Epithelial cell of proximal tubule (primary cell): ENCODE results near the gene ANKFY1. TPM values are rescaled to one million over a fixed set of nuclear protein-coding genes. Genes with fewer than 3 reads are reported as not detected.
"Not testable (repeated sequence)": the region's sequence is repeated elsewhere in the genome, so short reads cannot be mapped to it uniquely, and the experiment has no call there.

Experiments used
- DNase-seq: peaks from one replicate; pipeline ENCODE4 v3.0.0-alpha.2; 2011; ENCODE audit warnings: low read depth
- H3K4me3 ChIP-seq: 2 replicates; pipeline ENCODE4 v1.5.1; 2011; ENCODE audit warnings: low read depth, mild to moderate bottlenecking, low read length
- CTCF ChIP-seq: conservative IDR thresholded peaks from 2 replicates; pipeline ENCODE4 v1.5.1; 2012; ENCODE audit warnings: low read depth, mild to moderate bottlenecking, low read length
- total RNA-seq: library from RNA; depleted of rRNA; stranded (reverse); fragments of >200 nt; gene quantifications from 2 replicates; pipeline ENCODE4 v1.2.3, GENCODE V29; 2015

ANKFY1 gene
- total RNA-seq, 1 donor from 2014 or later: 15.0 TPM

DNA sequence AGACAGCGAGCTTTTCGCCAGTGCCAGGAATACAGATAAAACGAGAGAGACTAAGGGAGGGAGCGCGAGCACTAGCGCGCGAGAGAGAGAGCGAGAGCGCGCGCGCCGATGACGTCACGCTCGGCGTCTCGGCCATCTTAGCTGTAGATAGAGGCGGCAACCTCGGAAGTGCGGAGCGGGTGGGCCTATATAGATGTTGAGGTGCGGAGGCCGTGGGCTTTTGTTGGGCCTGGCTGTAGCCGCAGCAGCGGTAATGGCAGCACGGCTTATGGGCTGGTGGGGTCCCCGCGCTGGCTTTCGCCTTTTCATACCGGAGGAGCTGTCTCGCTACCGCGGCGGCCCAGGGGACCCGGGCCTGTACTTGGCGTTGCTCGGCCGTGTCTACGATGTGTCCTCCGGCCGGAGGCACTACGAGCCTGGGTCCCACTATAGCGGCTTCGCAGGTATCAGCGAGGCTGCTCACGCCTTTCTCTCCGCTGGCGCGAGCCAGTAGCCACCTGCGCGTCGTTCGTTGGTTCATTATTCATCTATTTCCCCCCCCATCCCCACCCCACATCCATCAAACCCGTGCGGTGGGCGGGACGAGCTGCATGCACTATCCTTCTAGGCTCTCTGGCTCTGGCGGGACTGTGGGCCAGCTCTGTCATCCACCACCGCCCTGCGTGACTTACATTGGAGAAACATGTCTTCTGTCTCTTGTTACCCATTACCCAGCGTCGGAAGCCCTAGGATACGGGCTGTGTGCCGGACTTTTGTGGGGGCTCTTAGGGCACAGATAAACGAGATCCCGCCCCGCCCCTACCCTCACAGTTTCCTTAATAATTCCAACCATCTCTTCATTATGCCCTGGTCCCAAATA, 120.0 kb downstream of the ANKFY1 start:
- TF ChIP-seq CTCF: no peak
- H3K4me3 ChIP-seq: peak overlapping the region; percentile 93
- peak; percentile 58 for DNase-seq

DNA sequence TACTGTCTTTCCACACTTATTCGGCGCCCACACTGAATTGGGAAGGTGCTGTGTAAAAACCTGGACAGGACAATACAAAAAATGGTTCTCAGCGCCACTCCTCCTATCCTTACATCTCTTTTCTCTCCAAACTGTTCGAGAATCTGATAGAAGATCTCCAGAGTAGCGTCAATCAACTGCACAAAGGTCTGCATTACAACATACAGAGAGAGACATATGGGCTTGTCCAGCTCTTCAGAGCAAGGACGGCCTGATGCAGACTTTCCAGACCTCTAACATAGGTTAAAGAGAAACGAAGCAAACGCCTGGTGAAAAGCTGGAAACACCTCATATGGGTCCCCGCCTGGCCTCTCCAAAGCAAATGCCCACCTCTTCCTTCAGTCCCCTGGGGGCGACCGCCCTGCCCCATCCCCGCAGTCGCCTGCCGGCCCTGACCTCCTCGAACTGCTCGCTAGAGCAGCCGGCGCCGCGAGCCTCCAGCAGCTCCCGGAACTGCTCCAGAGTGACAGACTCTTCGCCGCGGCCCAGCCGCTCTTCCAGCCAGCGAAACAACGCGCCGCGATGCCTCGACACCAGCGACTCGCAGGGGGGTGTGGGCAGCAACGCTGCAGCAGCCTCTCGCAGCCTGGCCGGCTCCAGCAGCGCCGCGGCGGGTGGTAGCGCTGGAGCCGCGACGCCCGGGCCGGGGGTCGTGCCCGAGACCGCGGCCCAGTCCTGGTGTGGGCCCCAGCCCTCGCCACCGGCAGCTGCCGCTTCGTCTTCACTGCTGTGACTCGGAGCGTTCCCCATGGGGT, 121.5 kb downstream of the ANKFY1 start:
- H3K4me3 ChIP-seq: peak overlapping the region; percentile 93
- no peak for TF ChIP-seq CTCF
- DNase-seq: no peak

DNA sequence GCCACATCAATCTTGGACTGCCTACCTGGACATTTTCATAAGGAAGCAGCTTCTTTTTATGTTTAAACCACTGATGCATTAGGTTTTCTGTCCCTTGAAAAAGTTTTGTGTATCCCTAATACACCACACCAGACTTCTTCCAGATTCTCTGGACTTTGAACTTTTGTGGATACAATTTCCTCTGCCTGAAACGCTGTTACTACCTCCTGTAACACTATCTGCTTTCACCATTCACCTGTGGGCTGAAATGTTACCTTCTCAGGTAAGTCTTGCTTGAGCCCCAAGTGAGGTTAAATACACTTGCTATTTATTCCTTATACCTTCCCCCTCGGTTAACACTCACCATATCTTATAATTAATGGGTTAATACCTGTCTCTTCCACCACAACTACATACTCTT, 123.7 kb downstream of the ANKFY1 start:
- no peak for DNase-seq
- no peak for TF ChIP-seq CTCF
- no peak overlapping the region for H3K4me3 ChIP-seq

GRCh38 chr17:4138906-4139526, 124.8 kb downstream of the ANKFY1 start:
- not testable (repeated sequence) for DNase-seq, H3K4me3 ChIP-seq

- DNase-seq: no peak
- H3K4me3 ChIP-seq: no peak overlapping the region
- TF ChIP-seq CTCF: no peak
Observed at GRCh38 chr17:4136373-4136772, 127.4 kb downstream of the ANKFY1 start.

GRCh38 chr17:4135489-4135888, 128.3 kb downstream of the ANKFY1 start:
- TF ChIP-seq CTCF: no peak
- DNase-seq: no peak
- H3K4me3 ChIP-seq: no peak overlapping the region

DNA sequence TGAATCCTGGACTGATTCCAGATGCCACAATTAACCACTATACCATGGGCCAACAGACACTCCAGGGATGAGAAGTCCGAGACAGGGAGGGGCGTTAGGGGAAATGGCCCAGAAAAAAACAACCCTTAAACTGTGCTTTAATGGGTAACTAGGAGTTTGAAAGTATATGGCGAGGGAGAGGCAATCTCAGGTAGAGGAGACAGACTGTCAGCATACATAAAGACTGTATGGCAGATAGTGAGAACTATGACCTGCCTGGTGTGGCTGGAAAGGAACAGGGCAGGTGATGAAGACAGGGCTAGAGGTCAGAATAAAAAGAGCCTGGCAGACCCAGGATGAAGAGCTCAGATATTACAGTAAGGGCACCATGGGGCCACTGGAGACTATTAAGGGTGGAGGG, 129.1 kb downstream of the ANKFY1 start:
- no peak for TF ChIP-seq CTCF
- H3K4me3 ChIP-seq: no peak overlapping the region
- DNase-seq: no peak
